Type B pancreatic cell (in vitro differentiated cells): ENCODE data around the gene C1orf167. TPM values are rescaled to one million over a fixed set of nuclear protein-coding genes. Genes with fewer than 3 reads are reported as not detected.

Source experiments
- DNase-seq: peaks from one replicate; pipeline ENCODE4 v3.0.0; 2021; ENCODE audit warnings: mixed read lengths; ENCODE audit not compliant: unreplicated experiment; ENCODE audit errors: extremely low spot score
- H3K27ac Mint-ChIP-seq: 2 replicates; pipeline ENCODE4 v1.8.0; 2021; ENCODE audit warnings: mild to moderate bottlenecking, mixed read lengths
- H3K27me3 Mint-ChIP-seq: 2 replicates; pipeline ENCODE4 v1.8.0; 2021; ENCODE audit warnings: mixed read lengths
- H3K36me3 Mint-ChIP-seq: 2 replicates; pipeline ENCODE4 v1.8.0; 2021; ENCODE audit warnings: mixed read lengths
- H3K4me1 Mint-ChIP-seq: one replicate; pipeline ENCODE4 v1.8.0; 2021; ENCODE audit warnings: mixed read lengths; ENCODE audit not compliant: unreplicated experiment
- H3K4me3 Mint-ChIP-seq: 2 replicates; pipeline ENCODE4 v1.8.0; 2021; ENCODE audit warnings: mild to moderate bottlenecking, mixed read lengths
- H3K9me3 Mint-ChIP-seq: 2 replicates; pipeline ENCODE4 v1.8.0; 2021; ENCODE audit warnings: mixed read lengths
- total RNA-seq: library from RNA; stranded (reverse); gene quantifications from 2 replicates; pipeline ENCODE4 v1.2.1, GENCODE V29; 2021; ENCODE audit warnings: low replicate concordance
- TF ChIP-seq, protein P1 (sequence below): fragments of 200-600 bp; sonication (generic); conservative IDR thresholded peaks from 2 replicates; pipeline ENCODE4 v1.5.0; 2021; ENCODE audit warnings: antibody characterized with exemption, mild to moderate bottlenecking

The C1orf167 gene
- total RNA-seq, 1 donor from 2014 or later: not detected

DNA sequence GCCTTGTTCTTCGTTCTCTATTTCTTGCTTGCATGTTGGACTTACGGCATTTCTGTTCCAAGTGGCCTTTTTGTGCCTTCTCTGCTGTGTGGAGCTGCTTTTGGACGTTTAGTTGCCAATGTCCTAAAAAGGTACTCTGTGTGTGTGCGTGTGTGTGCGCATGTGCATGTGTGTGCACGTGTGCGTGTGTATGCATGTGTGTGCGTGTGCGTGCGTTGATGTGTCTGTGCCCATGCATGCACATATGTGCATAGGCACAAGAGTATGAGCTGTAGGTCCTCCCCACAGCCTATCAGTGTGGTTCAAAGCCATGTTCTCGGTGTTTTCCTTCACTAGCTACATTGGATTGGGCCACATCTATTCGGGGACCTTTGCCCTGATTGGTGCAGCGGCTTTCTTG, 71.9 kb downstream of the C1orf167 start:
- Mint-ChIP-seq H3K4me1 (no peaks in the 10 kb centered on the region), H3K4me3 (no peak overlapping the region), H3K9me3 (no peaks in the 10 kb centered on the region), H3K36me3 (peaks cover 13% of the 10 kb centered on the region), H3K27me3 (no peaks in the 10 kb centered on the region), H3K27ac (no peak overlapping the region)
- TF ChIP-seq, protein P1, sequence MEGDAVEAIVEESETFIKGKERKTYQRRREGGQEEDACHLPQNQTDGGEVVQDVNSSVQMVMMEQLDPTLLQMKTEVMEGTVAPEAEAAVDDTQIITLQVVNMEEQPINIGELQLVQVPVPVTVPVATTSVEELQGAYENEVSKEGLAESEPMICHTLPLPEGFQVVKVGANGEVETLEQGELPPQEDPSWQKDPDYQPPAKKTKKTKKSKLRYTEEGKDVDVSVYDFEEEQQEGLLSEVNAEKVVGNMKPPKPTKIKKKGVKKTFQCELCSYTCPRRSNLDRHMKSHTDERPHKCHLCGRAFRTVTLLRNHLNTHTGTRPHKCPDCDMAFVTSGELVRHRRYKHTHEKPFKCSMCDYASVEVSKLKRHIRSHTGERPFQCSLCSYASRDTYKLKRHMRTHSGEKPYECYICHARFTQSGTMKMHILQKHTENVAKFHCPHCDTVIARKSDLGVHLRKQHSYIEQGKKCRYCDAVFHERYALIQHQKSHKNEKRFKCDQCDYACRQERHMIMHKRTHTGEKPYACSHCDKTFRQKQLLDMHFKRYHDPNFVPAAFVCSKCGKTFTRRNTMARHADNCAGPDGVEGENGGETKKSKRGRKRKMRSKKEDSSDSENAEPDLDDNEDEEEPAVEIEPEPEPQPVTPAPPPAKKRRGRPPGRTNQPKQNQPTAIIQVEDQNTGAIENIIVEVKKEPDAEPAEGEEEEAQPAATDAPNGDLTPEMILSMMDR: no peak
- no peak for DNase-seq

DNA sequence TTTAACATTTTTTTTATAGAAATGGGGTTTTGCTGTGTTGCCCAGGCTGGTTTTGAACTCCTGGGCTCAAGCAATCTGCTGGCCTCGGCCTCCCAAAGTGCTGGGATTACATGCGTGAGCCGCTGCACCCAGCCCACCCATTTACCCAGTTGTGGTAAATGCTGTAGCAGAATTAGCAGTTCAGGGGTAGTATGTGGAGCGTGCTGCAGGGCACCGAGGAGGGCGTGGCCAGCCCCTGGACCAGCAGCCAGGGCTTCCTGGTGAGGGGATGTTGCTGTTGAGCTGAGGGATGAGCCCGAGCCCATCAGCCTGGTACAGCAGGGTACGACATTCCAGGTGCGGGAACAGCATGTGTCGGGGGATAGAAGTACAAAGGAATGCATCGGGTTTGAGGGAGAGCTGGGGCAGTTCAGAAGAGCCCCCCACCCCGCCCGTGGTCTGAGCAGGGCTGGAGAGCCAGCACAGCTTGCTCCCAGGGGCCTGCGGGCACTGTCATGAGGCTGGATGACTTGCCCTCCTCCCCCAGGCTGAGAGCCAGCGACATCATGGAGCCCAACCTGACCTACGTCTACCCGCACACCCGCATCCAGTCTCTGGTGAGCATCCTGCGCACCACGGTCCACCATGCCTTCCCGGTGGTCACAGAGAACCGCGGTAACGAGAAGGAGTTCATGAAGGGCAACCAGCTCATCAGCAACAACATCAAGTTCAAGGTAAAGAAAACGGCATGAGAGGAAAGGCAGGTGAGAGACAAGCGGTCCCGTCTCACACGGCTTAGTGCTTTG, 73.6 kb downstream of the C1orf167 start:
- Mint-ChIP-seq H3K27me3 (no peaks in the 10 kb centered on the region), H3K9me3 (no peaks in the 10 kb centered on the region), H3K4me1 (no peaks in the 10 kb centered on the region), H3K27ac (no peak overlapping the region), H3K36me3 (peaks cover 14% of the 10 kb centered on the region), H3K4me3 (no peak overlapping the region)
- TF ChIP-seq, protein P1: no peak
- DNase-seq: no peak

DNA sequence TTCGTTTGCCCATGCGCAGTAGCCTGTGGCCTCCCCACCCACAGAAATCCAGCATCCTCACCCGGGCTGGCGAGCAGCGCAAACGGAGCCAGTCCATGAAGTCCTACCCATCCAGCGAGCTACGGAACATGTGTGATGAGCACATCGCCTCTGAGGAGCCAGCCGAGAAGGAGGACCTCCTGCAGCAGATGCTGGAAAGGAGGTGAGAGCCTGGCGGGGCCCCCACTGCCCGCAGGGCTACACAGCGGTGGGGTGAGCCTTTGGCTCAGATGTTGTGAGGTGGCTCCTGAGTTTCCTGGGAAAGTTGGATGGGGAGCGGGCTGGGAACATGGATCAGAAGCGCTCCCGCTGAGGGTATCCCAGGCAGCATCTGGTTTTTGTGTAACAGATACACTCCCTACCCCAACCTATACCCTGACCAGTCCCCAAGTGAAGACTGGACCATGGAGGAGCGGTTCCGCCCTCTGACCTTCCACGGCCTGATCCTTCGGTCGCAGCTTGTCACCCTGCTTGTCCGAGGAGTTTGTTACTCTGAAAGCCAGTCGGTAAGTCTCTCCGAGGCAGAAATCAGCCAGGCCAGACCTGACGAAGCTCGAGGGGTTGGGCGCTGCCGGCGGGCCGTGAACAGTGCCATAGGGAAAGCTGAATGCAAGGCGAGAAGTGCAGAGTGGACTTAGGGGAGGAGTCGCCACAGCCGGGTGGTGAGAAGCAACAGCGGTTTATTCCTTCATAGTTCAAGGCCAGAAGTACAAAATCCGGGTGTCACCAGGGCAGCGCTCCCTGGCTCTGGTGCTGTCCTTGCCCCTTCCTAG, 75.2 kb downstream of the C1orf167 start:
- Mint-ChIP-seq H3K36me3 (peaks cover 18% of the 10 kb centered on the region), H3K9me3 (no peaks in the 10 kb centered on the region), H3K27ac (no peak overlapping the region)

DNA sequence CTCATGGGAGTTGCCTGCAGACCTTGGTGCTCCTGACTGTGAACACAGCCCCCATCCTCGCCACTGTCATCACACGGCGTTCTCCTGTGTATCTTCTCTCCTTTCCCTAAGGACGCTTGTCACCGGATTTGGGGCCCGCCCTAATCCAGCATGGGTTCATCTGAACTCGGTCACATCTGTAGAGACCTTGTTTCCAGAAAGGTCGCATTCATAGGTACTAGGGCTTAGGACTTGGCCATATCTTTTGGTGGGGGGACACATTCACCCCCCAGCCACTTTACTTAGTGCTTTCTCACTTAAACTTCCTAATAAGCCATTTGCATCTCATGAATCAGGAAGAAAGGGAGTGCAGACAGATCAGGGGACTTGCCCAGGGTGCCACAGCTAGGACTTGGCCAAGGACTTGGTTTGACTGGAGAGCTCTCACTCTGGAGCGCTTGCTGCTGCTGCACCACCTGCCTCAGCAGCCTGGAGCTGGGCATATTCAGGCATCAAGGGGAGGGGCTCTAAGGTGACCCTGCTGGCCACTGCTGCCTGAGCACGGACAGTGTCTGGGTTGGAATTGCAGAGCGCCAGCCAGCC, 75.9 kb downstream of the C1orf167 start:
- Mint-ChIP-seq H3K27ac (no peak overlapping the region), H3K27me3 (no peaks in the 10 kb centered on the region), H3K36me3 (peaks cover 14% of the 10 kb centered on the region), H3K4me3 (no peak overlapping the region), H3K4me1 (no peaks in the 10 kb centered on the region), H3K9me3 (no peaks in the 10 kb centered on the region)
- TF ChIP-seq, protein P1: no peak
- no peak for DNase-seq

More for the DNA sequence above, 75.2 kb downstream of the C1orf167 start:
- Mint-ChIP-seq H3K4me1 (no peaks in the 10 kb centered on the region), H3K27me3 (no peaks in the 10 kb centered on the region), H3K4me3 (no peak overlapping the region)
- DNase-seq: no peak
- TF ChIP-seq, protein P1: no peak

DNA sequence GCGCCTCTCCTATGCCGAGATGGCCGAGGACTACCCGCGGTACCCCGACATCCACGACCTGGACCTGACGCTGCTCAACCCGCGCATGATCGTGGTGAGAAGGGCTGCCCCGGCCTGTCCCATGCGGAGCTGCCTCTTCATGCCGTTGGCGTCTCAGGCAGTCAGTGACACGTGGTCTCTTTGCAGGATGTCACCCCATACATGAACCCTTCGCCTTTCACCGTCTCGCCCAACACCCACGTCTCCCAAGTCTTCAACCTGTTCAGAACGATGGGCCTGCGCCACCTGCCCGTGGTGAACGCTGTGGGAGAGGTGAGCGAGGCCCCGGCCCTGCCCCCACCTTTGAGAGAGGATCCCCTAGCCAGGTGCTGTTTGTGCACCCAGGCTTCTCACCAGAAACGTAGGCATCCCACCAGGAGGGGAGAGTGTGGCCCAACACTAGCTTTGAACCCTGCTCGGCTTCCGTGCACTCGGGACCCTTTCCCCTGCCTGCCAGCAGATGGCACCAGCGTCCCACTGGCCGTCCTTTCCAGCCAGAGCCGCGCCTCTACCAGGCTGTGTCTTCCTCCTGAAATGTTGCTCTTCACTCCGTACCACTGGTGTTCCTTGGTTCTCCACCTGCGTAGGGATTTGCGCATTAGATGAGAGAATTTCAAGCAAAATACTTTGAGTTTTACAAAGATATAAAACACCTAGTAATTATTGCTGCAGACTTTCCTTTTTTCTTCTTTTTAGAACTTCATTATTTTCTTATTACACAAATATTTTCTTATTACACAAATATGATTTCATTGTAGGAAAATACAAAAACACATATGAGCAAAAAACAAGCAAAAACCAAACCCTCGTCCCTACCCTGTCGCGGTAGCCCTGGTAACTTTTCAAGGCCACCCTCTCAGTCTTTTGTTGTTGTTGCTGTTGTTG, 76.6 kb downstream of the C1orf167 start:
- no peaks in the 10 kb centered on the region for H3K4me1 Mint-ChIP-seq
- no peak overlapping the region for H3K27ac Mint-ChIP-seq
- no peak for DNase-seq
- TF ChIP-seq, protein P1: peak; percentile 97
- H3K4me3 Mint-ChIP-seq: no peak overlapping the region
- no peaks in the 10 kb centered on the region for H3K9me3 Mint-ChIP-seq
- H3K27me3 Mint-ChIP-seq: no peaks in the 10 kb centered on the region
- H3K36me3 Mint-ChIP-seq: peaks cover 14% of the 10 kb centered on the region
